HG02884 (cell line): Measurements from ENCODE around the gene FBXL5.

ENCODE experiments used
- ATAC-seq: cut with Tn5 transposase; IDR thresholded peaks from one replicate; pipeline ENCODE4 v1.9.1; 2021; ENCODE audit warnings: mild to moderate bottlenecking, moderate library complexity; ENCODE audit not compliant: unreplicated experiment

FBXL5 gene

GRCh38 chr4:15677507-15677988 lies 22.4 kb upstream of the FBXL5 start:
- no peak for ATAC-seq

GRCh38 chr4:15676899-15677298 lies 21.7 kb upstream of the FBXL5 start:
- ATAC-seq: no peak

GRCh38 chr4:15676039-15676438 lies 20.9 kb upstream of the FBXL5 start:
- no peak for ATAC-seq

GRCh38 chr4:15675356-15675755 lies 20.2 kb upstream of the FBXL5 start:
- ATAC-seq: no peak

- no peak for ATAC-seq
Measured at GRCh38 chr4:15674926-15675325, 19.8 kb upstream of the FBXL5 start.

- ATAC-seq: no peak
Measured at GRCh38 chr4:15674046-15674445, 18.9 kb upstream of the FBXL5 start.

GRCh38 chr4:15673337-15673736 lies 18.2 kb upstream of the FBXL5 start:
- no peak for ATAC-seq

- ATAC-seq: no peak
Measured at GRCh38 chr4:15672101-15672500, 16.9 kb upstream of the FBXL5 start.

- no peak for ATAC-seq
Measured at GRCh38 chr4:15670576-15670975, 15.4 kb upstream of the FBXL5 start.

- no peak for ATAC-seq
Measured at GRCh38 chr4:15668566-15669435, 13.6 kb upstream of the FBXL5 start.

- ATAC-seq: no peak
Measured at GRCh38 chr4:15667006-15667405, 11.8 kb upstream of the FBXL5 start.

GRCh38 chr4:15665753-15666365 lies 10.7 kb upstream of the FBXL5 start:
- ATAC-seq: no peak

- ATAC-seq: no peak
Measured at GRCh38 chr4:15659768-15660570, 4.8 kb upstream of the FBXL5 start.

- ATAC-seq: no peak
Measured at GRCh38 chr4:15658781-15659180, 3.6 kb upstream of the FBXL5 start.

- ATAC-seq: no peak
Measured at GRCh38 chr4:15658136-15658770, 3.1 kb upstream of the FBXL5 start.

GRCh38 chr4:15657366-15657765 lies 2.2 kb upstream of the FBXL5 start:
- ATAC-seq: no peak

- ATAC-seq: no peak
Measured at GRCh38 chr4:15656038-15656470, 897 bp upstream of the FBXL5 start.

GRCh38 chr4:15654593-15655222 lies 449 bp downstream of the FBXL5 start:
- peak; percentile 39 for ATAC-seq

- ATAC-seq: peak; percentile 24
Measured at GRCh38 chr4:15653864-15654592, 1.1 kb downstream of the FBXL5 start.

GRCh38 chr4:15653420-15653819 lies 1.7 kb downstream of the FBXL5 start:
- ATAC-seq: no peak
